Embryonic facial prominence (tissue), 1 donor: Measurements from ENCODE around the gene OSBPL6.

Source experiments
- DNase-seq: peaks from one replicate; pipeline ENCODE4 v3.0.0-alpha.2; 2016; ENCODE audit errors: extremely low spot score

OSBPL6 gene

DNA sequence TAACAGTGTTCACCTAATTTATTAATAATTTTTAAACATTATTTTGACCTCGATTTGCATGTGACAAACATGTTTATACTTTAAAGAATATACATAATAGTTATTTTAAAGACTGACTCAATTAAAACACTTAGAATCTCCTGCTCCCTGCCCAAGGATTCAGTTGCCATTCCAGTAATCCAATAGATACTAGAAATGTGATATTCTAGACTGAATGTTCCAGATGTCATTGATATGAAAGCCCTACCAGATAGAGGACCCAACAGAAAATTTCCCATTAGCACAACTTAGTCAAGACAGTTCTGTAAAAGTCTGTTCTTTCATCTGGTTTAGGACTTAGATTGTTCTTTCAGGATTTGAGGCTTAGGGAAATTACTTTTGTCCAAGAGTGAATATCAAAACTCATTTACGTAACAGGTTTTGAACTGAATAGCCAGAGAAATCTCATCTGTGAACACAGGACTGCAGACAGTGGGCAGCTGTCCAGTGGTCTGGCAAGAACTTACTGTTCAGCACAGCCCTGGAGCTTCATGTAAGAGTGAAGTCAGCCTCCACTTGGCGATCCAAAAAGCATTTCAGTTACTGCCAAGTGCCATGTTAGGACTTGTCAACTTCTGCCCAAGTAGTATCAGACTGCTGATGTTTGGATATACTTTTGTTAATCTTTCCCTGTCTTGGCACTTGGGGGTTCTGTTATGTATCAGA is 77.5 kb downstream of the OSBPL6 start:
- DNase-seq = no peak

DNA sequence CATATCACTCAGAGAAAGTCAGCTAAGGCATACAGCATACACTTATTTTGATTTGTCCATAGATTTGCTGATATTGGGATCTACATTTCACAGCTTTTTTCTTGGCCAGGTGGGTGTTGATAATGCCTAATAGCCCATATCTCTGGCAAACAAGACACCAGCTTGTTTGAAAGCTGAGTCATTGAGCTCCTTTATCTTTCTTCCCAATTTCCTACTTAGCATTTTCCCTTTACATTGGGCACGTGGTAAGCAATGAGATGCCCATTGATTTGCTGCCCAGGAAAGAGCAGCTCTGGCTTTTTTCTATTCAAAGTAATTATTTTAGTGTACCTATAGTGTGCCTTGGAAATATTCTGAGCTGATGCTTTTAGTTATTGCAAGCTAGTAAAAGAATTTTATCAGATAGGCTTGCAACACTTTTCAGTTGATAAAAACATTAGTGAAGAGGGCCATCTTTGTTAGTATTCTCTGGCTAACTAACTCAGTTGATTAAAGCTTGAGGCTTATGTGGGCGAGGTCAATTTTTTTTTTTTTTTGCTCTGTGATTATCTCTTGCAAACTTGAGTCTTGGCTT is 79.6 kb downstream of the OSBPL6 start:
- DNase-seq = no peak

DNA sequence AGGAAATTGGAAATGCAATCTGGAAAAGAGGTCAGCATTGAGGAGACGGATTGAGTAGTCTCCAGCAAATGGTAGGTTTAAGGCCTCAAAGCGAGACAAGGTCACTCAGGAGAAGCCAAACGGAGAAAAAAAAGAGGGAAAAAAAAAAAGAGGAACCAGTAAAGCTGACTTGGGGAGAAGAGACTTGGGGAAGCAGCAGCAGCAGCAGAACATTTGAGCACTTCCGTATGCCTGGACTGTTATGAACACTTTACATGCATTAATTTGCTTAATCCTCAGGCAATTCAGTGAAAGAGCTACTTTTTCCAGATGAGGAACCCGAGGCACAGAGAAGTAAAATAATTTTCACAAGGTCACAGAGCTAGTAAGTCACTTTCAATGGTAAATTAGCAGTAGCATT is 81.3 kb downstream of the OSBPL6 start:
- no peak for DNase-seq

DNA sequence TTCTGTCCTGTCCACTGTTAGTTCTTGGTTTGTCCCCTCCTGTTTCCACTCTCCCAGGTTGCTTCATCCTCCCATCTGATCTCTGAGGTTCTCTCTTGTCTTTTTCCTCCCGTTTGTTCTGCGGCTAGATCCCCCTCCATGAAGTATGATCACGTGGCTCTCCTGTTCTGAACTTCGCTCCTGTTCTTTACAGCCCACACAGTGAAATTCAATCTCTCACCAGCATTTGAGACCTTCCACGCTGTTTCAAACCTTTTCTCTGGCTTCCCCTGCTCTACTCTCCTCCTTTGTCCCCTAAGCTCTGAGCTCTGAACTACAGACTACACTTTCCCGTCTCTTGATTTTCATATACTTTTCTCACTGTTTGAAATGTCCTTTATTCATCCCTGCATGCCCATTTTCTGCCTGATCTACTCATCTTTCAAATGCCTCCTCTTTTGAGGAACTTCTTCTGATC is 83.5 kb downstream of the OSBPL6 start:
- no peak for DNase-seq

DNA sequence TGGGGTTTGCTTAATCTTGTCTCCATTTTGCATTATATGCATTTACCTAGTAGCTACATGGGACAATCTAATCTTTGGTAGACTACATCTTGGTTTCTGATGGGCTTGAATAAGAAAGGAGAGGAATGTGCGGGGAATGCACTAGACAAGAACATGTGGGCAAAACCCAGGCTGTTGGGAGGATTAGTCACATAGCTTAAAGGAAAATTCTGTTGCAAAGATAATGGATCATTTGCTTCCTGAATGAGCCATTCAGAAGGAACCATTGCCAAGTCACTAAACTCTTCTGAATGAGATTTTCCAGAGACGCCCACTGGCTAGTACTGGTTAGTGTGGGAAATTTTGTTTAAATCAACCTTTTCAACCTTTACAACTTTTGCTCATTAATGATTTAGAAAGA is 84.8 kb downstream of the OSBPL6 start:
- DNase-seq = no peak

DNA sequence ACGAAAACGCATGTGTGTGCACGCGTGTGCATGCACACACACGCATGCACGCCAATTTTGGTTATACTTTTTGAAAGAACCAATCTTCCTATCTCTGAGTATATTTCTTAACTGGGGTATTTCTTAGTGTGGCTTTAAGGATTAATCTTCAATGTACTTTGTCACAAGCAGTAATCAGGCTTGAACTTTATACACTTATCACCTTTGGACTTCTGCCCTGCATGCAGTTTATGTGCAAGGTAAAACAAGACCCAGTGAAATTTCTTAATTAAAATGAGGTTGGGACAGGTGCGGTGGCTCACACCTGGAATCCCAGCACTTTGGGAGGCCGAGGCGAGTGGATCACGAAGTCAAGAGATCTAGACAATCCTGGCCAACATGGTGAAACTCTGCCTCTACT is 85.3 kb downstream of the OSBPL6 start:
- DNase-seq = no peak

DNA sequence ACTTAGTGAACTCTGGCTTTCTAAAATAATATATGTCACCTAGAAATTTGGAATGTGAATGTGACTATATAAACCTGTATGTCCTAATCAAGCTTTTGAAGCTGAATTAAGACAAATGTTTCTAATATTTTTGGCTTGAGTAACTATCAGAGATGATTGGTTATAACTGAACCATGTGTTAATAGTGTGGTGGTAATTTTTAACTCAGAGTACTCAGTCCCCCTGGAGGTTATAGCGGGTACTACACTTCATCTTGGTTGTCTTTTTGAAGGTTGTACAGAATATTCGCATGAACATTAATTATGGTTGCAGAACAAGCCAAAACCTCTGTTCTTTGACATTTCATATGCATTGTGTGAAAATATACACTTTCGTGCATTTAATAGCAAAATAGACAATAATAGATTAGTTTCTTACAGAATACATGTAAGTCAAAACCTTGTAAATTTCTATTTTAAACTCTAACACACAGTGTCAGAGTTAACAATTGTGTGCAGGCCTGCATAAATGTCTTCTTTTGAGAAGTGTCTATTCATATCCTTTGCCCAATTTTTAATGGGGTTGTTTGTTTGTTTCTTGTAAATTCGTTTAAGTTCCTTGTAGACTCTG is 86.0 kb downstream of the OSBPL6 start:
- DNase-seq = no peak

DNA sequence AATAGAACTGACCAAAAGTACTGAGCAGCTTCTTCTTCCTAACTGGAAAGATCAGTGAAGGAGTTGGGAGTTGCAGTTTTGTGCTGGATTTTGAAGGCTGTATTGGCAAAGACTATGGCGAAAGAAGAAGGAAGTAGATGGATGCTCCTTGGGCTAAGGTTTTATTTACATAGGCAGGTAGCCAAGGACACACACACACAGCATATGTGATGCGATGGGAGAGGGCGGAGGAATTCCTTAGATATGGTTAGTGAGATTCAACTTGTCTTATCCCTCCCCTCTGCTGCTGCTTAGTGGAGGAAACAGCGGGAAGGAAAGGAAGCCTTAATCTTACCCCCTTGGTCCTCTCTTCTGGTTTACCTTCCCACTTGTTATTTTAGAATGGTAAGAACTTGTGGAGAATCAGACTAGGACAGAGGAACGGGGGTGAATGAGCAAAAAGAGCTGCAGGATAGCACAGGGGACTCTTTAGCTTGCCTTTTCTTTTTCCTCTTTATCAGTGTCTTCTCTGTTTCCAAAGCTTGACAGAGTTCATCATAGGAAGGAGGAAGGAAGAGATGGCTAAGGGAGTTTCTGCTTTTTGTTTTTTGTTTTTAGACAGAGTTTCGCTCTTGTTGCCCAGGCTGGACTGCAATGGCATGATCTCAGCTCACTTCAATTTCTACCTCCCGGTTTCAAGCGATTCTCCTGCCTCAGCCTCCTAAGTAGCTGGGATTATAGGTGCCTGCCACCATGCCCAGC is 87.9 kb downstream of the OSBPL6 start:
- DNase-seq = no peak

DNA sequence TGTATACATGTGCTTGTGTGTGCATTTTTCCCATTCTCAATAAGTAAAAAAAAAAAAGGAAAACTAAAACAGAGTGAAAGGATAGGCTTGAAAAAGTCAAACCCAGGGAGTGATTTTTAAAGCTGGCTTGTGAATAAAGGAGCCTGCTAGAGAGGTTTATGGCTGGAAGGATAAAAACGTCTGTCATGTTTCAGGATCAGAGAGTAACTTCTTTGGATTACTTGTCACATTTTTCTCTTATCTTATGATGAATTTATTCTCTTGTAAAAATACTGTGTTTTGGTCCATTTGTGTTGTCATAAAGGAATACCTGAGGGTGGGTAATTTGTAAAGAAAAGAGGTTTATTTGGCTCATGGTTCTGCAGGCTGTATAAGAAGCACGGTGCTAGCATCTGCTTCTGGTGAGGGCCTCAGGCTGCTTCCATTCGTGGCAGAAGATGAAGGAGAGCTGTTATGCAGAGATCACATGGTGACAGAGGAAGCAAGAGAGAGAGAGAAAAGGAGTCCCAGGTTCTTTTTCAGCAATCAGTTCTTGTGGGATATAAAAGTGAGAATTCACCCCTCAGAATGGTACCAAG is 89.1 kb downstream of the OSBPL6 start:
- no peak for DNase-seq

DNA sequence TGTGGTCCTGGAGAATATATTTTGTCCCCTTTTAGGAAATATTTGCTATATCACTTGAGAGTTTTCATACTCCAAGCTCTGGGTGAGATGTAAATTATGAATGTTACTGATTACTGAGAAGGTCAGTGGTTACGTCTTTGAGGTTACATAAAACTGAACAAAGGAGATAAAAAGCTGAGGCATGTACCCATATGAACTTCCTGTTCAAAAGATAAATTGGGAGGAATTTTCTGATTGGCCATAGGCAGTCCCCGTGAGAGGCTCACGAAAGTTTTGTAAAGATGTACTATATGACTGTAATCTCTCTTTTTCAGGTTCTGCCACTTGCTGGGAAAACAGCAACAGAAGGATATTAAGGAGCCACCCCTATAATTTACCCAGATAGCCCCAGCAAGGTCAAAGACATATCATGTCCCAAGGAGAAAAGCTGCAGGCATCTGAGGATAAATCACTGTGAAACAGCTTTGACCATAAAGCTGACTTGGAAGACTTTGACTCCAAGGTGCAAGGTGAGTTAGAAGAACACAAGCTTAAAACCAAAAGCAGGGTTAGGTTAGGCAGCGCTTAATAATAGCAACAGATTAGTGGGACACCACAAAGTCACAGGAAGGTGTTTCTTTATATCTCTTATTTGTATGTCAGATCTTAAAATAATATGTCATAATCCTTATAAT is 90.4 kb downstream of the OSBPL6 start:
- DNase-seq = no peak

DNA sequence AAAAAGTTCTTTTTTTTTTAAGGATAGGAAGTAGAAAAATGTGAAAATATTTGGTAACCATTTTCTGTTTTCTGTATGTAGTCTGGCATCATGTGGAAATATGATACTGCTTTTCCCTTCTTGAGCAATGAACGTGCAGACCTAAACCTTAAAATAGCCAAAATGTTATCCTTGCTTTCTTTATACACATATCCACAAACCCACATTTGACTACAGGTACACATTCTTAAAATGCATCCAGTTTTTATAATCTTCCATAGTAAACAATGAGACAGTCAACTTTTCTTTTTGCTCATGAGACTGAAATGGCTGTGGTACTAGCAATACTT is 90.9 kb downstream of the OSBPL6 start:
- no peak for DNase-seq

DNA sequence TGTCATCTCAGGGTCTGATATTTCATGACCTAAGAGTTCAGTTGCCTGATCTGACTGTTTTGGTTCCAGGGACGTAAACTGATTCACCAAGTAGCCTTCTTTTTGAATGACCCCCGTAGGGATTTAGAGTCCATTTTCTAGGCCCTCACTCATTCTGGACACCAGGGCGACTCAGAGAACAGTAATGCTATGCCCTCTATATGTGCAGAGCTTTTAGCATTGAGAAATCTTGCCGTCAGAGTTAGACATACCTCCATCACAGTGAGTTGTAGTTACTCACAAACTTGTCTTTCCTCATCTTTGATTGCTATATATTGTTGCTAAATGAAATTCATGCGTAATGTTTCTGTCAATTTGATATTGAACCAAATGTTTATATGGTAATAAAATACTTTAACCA is 92.3 kb downstream of the OSBPL6 start:
- no peak for DNase-seq

DNA sequence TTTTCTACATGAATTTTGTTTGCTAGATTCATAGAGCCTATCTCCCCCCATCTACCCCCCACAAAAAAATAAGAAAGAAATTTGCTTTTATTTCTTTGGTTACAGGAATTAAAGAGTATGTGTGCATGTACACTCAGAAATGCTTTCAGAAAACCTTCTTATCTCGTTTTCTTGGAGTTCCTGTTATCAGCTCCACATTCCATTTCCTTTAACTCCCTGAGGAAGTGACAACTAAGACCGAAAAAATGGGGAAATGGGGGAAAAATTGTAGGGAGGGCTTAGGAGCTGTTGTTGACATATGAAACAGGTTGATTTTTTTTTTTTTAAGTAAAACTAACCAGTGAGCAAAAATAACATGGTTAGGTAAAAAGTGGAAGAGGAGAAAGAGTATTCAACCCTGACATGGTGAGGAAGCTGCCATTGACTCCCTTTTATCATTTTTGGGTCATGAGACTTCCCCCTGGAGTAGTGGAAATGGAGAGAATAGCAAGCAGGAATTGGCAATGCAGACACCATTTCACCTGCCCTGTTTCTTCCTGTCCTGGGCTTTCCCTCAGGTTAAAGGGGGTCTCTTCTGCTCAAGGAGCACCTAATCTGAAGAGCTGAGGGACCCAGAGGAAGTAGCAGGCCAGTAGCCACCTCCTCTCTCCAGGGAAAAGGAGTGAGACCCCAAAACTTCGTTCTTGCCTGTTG is 93.5 kb downstream of the OSBPL6 start:
- no peak for DNase-seq

DNA sequence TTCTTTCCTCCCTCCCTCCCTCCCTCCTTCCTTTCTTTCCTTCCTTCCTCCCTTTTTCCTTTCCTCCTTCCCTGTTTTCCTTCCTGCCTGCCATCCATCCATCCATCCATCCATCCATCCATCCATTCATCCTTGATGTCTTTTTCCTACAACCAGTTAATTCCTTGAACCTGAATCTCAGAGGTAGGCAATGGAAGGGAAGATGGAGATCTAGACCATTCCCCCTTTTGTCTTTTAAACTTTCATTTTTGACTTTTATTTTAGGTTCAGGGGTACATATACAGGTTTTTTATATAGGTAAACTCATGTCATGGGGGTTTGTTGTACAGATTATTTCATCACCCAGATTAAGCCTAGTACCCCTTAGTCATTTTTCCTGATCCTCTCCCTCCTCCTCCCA is 97.4 kb downstream of the OSBPL6 start:
- no peak for DNase-seq

DNA sequence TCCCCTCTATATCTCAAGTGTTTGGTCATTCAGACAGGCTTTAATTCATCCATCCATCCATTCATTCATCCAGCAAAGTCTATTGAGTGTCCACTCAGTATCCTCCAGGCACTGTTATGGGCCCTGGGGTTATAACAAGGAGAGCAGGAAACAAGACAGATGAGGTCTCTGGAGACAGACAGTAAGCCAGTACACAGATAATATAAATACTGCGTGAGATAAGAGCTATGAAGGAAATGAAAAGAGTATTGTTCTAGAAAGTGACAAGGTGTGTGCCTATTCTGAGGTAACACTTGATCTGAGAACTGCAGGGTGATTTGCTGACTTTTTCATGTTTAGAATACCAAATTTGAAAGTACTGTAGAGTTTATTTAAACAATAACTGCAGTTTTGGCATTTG is 98.3 kb downstream of the OSBPL6 start:
- no peak for DNase-seq

DNA sequence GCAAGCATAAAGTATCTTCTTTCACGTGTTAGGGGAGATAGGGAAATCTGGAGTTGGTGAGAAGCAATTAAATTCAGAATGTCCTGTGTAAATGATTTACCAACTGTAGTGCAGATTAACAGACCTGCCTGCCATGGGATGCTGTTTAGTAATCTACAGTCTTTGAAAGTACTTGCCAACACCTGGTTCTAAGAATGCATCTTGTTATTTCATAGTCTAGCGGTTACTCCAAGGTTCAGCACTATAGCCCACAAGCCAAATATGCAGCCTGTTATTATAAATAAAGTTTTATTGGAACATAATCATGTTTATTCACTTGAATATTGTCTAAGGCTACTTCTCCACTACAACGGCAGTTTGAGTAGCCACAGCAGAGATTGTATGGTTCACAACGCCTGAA is 100.8 kb downstream of the OSBPL6 start:
- DNase-seq = no peak

DNA sequence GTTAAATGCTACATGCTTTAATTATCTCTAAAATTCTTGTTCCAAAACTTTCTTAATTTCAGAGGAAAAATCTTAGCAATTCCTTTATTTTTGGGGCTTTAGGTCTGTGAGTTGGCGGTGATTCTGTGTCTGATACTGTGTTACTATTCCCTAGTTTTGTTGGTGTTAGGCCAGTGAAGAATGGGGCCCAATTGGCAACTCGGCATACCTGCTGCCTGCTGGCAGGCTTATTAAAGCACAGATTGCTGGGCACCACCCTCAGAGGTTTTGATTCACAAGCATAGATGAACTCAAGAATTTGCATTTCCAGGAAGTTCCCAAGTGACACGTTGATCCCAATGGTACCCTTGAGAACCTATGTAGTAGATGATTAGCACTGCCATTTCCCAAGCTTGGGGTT is 101.6 kb downstream of the OSBPL6 start:
- no peak for DNase-seq

DNA sequence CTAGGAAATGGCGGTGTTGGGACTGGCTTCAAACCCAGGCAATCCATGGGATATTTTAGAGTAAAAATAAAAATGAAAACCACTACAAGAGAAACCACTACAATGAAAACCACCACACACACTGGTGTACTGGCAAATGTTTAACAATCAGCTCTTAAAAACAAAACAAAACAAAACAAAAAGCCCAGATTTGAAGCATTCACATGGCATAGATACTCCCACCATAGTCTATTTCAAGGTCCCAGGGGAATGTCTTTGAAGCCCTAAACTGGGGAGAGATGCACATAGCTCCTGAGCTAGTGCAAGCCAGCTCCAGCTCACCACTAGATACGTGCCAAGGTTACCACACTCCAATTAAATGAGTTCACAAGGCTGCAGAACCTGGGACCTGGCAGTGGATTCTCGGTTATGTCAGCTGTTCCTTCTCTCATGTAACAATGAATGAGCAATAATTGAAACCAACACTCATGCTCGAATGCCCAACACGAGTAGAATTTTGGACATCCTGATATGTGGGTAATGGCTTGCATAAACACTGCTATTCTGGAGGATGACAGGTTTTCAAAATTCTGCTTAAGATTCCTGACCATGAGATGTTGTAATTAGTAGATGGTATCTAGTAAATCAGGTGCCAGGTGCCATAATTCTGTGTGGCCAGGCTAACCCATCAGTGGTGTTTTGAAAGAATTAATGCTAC is 102.2 kb downstream of the OSBPL6 start:
- DNase-seq = no peak

DNA sequence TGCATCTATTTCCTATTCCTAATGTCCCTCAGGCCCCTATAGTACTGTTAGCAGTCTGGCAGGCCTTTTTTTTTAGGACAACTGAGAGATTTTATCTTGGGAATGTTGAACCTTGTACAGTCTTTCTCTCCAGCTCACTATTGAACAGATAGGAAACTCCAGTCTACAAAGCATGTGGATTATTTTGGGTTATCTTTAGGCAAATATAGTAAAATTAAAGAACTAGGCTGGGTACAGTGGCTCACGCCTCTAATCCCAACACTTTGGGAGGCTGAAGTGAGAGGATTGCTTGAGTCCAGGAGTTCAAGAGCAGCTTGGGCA is 102.7 kb downstream of the OSBPL6 start:
- DNase-seq = no peak

DNA sequence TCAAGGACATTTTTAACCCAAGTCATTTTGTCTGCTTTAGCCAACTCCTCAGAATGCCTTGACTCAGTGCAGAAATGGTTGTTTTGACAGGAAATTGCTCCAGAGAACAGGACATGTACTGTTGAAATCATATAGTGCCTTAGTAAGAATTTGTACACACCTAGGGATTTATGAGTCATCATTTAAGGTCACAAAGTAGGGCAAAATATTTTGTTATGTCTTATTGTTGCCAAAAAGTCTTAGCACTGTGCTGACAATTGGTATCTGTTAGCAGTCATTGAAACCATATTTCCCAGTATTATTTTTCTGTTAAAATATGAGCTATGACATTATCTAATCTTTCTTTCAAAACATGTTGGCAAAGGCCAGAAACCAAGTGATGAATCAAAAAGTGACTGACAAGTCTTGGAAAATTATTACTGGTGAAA is 104.5 kb downstream of the OSBPL6 start:
- DNase-seq = no peak
